ENCODE results near the gene ANKS1B. TPM values are rescaled to one million over a fixed set of nuclear protein-coding genes. Genes with fewer than 3 reads are reported as not detected.
A peak's percentile ranks its signal among the peaks of the same experiment; 100 is the strongest.

ANKS1B gene
- total and polyA plus RNA-seq, 11 donors: 0.62 to 5.8 (median 1.8) TPM

GRCh38 chr12:99146730-99147129 lies 838.0 kb downstream of the ANKS1B start:
- ATAC-seq: no peak
- WGBS, 4 donors: 72 to 86% (median 81%) methylated on average over 5 of the region's 5 CpGs
- H3K4me3 ChIP-seq: no peak overlapping the region

GRCh38 chr12:99146185-99146584 lies 838.6 kb downstream of the ANKS1B start:
- no peak for TF ChIP-seq POLR2A (IDR thresholded peaks at IDR 0.05)
- TF ChIP-seq CTCF (IDR thresholded peaks at IDR 0.05): no peak
- peak overlapping the region in 4 of 12 donors; percentile 6 to 54 (median 36) for H3K27ac ChIP-seq

More at GRCh38 chr12:99146730-99147129, 838.0 kb downstream of the ANKS1B start:
- Histone ChIP-seq H3K9me3 (no peaks in the 10 kb centered on the region), H3K36me3 (no peaks in the 10 kb centered on the region), H3K4me1 (peaks cover 0 to 20% (median 0%) of the 10 kb centered on the region in 12 donors), H3K27ac (peak overlapping the region in 6 of 12 donors; percentile 6 to 54 (median 30)), H3K27me3 (no peaks in the 10 kb centered on the region)
- intact Hi-C loops (cut with DNase I): no loop called here
- DNase-seq: no peak
- TF ChIP-seq CTCF (IDR thresholded peaks at IDR 0.05): no peak
- no peak for TF ChIP-seq POLR2A (IDR thresholded peaks at IDR 0.05)

GRCh38 chr12:99142651-99143050 lies 842.1 kb downstream of the ANKS1B start:
- H3K36me3 ChIP-seq: no peaks in the 10 kb centered on the region
- H3K4me1 ChIP-seq: peaks cover 0 to 16% (median 0%) of the 10 kb centered on the region in 12 donors
- H3K4me3 ChIP-seq: no peak overlapping the region
- no peak overlapping the region for H3K27ac ChIP-seq
- no peak for ATAC-seq
- no peak for DNase-seq
- no peaks in the 10 kb centered on the region for H3K9me3 ChIP-seq
- no peaks in the 10 kb centered on the region for H3K27me3 ChIP-seq
- intact Hi-C loops (cut with DNase I): no loop called here
- TF ChIP-seq POLR2A (IDR thresholded peaks at IDR 0.05): no peak
- no peak for TF ChIP-seq CTCF (IDR thresholded peaks at IDR 0.05)

More at GRCh38 chr12:99146185-99146584, 838.6 kb downstream of the ANKS1B start:
- Histone ChIP-seq H3K4me1 (peaks cover 0 to 20% (median 0%) of the 10 kb centered on the region in 12 donors), H3K27me3 (no peaks in the 10 kb centered on the region), H3K36me3 (no peaks in the 10 kb centered on the region), H3K4me3 (no peak overlapping the region), H3K9me3 (no peaks in the 10 kb centered on the region)
- WGBS, 4 donors: 41 to 47% (median 45%) methylated on average over 5 of the region's 5 CpGs
- ATAC-seq (peak in 3 of 4 donors; percentile 20 to 73 (median 38)), DNase-seq (no peak)
- intact Hi-C loops (cut with DNase I): no loop called here

DNA sequence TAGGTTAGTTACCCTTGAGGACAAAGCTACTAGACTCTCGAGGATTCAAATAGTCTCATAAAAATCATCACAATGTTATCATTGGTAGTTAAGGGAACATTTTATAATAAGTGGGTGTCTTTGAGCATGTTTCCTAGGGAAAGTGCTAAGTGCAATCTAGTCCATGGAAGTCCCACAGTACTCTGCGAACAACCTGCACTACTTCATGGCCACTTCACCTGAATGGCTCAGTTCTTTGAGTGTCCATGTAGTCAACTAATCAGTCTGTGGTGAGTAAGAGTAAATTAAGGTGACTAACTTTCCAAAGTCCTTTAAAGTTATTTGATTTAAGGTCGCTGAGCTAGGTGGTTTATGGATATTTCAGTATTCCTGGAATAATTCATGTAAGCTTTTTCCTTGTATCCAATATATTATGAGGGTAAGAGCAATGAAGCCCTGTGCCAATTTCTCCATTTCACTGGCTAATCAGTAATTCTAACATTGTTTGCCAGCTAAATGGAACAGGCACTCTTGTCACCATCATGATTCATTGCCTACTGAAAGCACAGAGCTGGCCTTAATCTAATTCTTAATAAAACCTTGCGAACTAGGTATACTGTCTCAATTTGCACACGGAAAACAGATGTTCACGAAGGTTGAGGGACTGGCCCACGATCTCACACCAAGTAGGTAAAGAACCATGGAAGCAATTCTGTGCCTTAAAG lies 844.6 kb downstream of the ANKS1B start:
- WGBS, 4 donors: 82 to 87% (median 84%) methylated on average over 7 of the region's 7 CpGs
- TF ChIP-seq CTCF (IDR thresholded peaks at IDR 0.05) (no peak), POLR2A (IDR thresholded peaks at IDR 0.05) (no peak)
- Histone ChIP-seq H3K9me3 (no peaks in the 10 kb centered on the region), H3K4me3 (no peak overlapping the region), H3K4me1 (peaks cover 0 to 8% (median 0%) of the 10 kb centered on the region in 12 donors), H3K27ac (no peak overlapping the region), H3K36me3 (no peaks in the 10 kb centered on the region), H3K27me3 (no peaks in the 10 kb centered on the region)
- DNase-seq (no peak), ATAC-seq (no peak)
- intact Hi-C loops (cut with DNase I): no loop called here
